GM12872 (cell line): ENCODE results near the gene SIRT7.

Source experiments
- TF ChIP-seq, protein P1 (sequence below): IDR thresholded peaks from 3 replicates; pipeline ENCODE4 v1.5.1; 2011; ENCODE audit warnings: low read depth, mild to moderate bottlenecking, low read length, moderate library complexity; ENCODE audit not compliant: insufficient read depth

SIRT7 gene

DNA sequence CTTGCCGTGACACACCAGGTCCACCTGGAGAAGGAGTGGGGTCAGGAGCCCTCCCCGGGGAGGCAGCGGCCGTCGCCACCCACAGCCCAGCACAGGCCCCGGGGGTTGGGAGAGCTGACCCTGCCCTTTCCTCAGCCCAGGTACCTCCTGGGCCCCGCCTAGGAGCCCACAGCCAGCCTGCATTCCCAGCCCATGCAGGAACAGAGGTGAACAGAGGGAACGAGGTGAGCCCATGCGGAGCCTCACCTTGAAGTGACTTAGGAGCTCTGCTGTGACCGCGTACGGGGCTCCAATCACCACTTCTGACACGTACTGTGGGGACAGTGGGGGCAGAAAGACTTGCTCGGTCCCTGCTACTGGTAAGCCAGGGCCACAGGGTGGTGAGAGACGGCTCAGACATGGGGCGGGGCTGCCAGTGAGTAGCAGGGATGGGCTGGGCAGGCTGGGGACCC lies 12.5 kb downstream of the SIRT7 start:
- TF ChIP-seq, protein P1, sequence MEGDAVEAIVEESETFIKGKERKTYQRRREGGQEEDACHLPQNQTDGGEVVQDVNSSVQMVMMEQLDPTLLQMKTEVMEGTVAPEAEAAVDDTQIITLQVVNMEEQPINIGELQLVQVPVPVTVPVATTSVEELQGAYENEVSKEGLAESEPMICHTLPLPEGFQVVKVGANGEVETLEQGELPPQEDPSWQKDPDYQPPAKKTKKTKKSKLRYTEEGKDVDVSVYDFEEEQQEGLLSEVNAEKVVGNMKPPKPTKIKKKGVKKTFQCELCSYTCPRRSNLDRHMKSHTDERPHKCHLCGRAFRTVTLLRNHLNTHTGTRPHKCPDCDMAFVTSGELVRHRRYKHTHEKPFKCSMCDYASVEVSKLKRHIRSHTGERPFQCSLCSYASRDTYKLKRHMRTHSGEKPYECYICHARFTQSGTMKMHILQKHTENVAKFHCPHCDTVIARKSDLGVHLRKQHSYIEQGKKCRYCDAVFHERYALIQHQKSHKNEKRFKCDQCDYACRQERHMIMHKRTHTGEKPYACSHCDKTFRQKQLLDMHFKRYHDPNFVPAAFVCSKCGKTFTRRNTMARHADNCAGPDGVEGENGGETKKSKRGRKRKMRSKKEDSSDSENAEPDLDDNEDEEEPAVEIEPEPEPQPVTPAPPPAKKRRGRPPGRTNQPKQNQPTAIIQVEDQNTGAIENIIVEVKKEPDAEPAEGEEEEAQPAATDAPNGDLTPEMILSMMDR, result no peak

DNA sequence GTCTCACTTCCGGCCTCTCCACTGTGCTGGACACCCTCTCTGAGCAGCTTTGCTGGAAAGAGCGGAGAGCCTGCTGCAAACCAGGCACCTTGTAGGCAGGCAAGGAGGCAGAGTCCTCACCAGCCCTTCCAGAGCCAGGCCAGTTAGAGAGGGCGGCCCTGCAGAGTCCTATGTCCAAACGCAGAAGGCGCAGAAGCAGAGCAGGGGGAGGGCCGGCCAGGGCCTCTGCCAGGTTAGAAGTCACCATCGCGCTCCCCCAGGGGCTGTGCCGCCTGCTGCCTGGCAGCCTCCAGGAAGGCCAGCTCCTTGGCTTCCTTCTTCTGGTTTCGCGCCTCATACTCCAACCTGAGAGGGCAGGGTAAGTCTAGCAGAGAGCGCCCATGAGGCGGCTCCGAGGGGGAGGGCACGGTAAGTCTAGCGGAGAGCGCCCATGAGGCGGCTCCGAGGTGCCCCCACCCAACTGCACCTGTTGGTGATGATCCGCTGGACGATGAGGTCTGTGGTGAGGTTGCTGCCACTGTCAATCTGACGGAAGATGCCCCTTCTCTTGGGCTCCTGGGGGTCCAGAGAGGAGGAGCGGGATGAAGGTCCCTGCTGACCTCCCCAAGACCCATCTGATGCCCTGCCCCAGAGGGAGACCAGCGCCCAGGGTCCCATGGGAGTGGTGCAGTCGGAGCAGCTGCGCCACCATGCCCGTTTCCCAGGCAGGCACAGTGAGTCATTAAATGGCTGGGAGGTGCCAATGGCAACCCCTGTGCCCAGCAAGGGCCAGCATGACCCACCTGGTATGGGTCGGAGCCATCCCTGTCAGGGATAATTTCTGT lies 13.2 kb downstream of the SIRT7 start:
- TF ChIP-seq, protein P1, result no peak

DNA sequence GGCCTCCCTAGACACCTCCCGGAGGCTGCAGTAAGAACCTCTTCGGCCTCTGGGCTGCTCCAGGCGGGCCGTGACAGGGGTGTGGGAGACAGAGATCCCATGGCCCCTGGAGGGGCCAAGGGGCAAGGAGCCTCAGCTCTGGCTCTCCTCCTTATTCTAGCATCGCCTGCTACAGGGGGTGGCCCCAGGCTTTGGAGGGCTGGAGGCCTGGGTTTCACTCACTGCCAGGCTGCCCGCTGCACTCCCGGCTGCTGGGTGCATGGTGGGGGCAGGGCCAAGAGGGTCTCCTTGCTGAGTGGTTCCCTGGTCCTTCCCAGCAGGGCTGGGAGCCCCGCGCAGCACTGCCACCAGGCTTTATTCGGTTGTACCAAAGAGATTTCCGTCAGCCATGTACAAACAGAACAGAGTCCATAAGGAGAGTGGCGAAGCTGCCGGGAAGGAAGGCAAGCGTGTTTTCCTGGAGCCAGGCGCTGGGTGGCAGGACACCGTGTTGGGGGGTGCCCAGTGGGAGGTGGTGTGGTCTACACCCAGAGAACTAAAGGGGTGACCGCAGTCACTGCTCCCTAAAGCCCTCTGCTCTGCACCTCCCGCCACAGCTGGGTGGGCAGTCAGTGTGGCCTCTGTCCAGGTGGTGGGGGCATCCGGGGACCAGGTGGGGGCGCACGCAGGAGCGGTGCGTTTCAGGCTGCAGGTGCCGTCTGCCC lies 13.9 kb downstream of the SIRT7 start:
- TF ChIP-seq, protein P1, result no peak

DNA sequence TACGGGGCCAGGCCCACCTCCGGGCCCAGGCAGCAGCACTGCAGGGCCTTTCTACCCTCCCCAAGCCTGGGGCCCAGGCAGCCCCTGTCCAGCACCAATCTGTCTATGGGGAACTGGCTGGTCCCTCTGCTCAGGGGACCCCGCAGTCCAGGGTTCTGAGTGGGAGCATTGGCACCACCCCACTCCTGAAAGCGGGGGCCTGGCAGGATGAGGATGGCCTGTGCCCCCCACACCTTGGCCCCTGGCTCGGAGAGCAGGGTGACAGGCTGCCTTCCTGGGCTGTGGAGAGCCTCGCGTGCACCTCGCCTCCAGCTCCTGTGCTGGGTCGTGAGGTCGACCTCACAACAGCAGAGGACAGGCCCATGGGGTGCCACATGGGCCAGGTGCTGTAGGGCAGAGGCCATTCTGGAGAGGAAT lies 14.6 kb downstream of the SIRT7 start:
- TF ChIP-seq, protein P1, result no peak

DNA sequence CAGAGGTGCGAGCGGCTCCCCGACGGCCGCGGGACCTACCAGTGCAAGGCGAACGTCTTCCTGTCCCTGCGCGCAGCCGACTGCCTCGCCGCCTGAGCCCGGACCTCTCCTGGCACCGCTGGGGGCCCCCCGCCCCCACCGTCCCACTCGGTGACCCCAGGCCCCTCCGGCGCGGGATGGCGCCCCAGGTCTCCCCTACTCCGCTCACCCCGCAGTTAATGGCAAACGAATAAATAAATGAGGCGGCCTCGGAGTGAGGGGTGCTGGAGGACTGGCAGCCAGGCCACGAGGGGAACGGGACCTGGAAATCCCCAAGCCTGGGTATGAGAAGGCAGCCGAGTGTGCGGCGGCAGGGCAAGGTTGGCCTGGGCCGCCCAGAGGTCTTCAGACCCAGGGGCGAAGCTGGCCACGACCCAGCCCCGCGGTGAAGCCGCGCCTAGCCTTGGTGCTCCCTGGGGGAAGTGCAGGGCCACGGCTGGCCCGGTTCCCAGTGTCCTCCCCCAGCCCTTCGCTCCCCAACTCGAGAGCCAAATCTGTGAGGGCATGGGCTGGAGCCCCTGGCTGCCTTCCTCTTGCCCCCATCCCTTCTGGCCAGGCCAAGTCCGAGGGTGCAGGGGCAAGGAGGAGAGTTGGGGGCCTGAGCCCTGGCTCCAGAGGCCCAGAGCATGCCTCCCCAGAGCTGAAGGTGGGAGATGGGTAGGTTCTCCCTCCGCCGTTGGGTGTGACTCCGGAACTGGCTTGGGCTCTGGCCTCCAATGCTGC lies 15.1 kb downstream of the SIRT7 start:
- TF ChIP-seq, protein P1, result no peak

DNA sequence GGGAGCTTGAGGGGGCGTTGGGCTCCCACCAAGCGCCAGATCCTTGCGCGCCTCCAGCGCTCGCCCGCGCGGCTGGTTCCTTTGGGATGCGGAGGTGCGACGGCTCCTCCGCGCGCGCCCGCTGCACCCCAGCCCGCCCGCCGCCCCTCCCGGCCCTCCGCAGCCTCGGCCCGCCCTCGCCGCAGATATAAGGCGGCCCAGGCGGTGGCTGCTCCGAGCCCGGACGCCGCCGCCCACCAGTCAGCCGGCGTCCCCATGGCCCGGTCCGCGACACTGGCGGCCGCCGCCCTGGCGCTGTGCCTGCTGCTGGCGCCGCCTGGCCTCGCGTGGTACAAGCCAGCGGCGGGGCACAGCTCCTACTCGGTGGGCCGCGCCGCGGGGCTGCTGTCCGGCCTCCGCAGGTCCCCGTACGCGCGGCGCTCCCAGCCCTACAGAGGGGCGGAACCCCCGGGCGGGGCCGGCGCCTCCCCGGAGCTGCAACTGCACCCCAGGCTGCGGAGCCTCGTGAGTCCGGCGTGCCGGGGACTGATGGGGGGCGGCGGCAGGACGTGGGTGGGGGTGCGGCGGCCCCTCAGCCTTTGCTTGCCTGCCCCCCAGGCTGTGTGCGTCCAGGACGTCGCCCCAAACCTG lies 15.8 kb downstream of the SIRT7 start, which contains the start of gene NPB:
TSS of gene NPB (plus strand) at position 216 of the 630 bp plus-strand sequence. CDS start at position 256, 40 bp downstream.
- TF ChIP-seq, protein P1, result no peak
